NT2/D1 (cell line): ENCODE measurements around the gene POLN.
"Not testable (repeated sequence)": the region's sequence is repeated elsewhere in the genome, so short reads cannot be mapped to it uniquely, and the experiment has no call there.

ENCODE experiments used
- DNase-seq: peaks from one replicate; pipeline ENCODE4 v3.0.0-alpha.2; 2011; ENCODE audit warnings: low read depth, low spot score
- H3K27me3 ChIP-seq: 2 replicates; pipeline ENCODE4 v1.6.0; 2011; ENCODE audit warnings: mild to moderate bottlenecking; ENCODE audit not compliant: insufficient read length, insufficient read depth
- H3K36me3 ChIP-seq: 2 replicates; pipeline ENCODE4 v1.6.1; 2011; ENCODE audit warnings: mild to moderate bottlenecking, low read length, mixed read lengths; ENCODE audit not compliant: insufficient read depth, insufficient read length
- H3K4me1 ChIP-seq: 2 replicates; pipeline ENCODE4 v1.5.1; 2011; ENCODE audit not compliant: insufficient read depth, insufficient read length
- H3K4me3 ChIP-seq: 2 replicates; pipeline ENCODE4 v1.5.1; 2011; ENCODE audit warnings: low read depth; ENCODE audit not compliant: insufficient read length
- H3K9ac ChIP-seq: 2 replicates; pipeline ENCODE4 v1.6.0; 2011; ENCODE audit warnings: low read depth; ENCODE audit not compliant: insufficient read length
- H3K9me3 ChIP-seq: 2 replicates; pipeline ENCODE4 v1.5.1; 2011; ENCODE audit warnings: mild to moderate bottlenecking, low read length; ENCODE audit not compliant: insufficient read depth
- SUZ12 ChIP-seq: IDR thresholded peaks from 2 replicates; pipeline ENCODE4 v1.6.1; 2011; ENCODE audit not compliant: insufficient read length, insufficient read depth; ENCODE audit errors: extremely low read depth
- YY1 ChIP-seq: IDR thresholded peaks from 2 replicates; pipeline ENCODE4 v1.6.1; 2011; ENCODE audit not compliant: insufficient read length, insufficient read depth
- ZNF274 ChIP-seq: IDR thresholded peaks from 2 replicates; pipeline ENCODE4 v1.6.1; 2011; ENCODE audit warnings: mild to moderate bottlenecking, low read depth, low read length

Gene POLN

GRCh38 chr4:2218436-2218835, 23.5 kb downstream of the POLN start:
- H3K36me3 ChIP-seq, result peaks cover 9% of the 10 kb centered on the region

GRCh38 chr4:2217726-2218125, 24.2 kb downstream of the POLN start:
- Histone ChIP-seq H3K9me3 (no peaks in the 10 kb centered on the region), H3K4me3 (no peak overlapping the region), H3K9ac (no peak overlapping the region), H3K36me3 (peaks cover 2% of the 10 kb centered on the region), H3K27me3 (peaks cover 47% of the 10 kb centered on the region), H3K4me1 (peaks cover 4% of the 10 kb centered on the region)
- no peak for DNase-seq
- TF ChIP-seq YY1 (no peak), ZNF274 (no peak), SUZ12 (no peak)

More at GRCh38 chr4:2218436-2218835, 23.5 kb downstream of the POLN start:
- no peak for DNase-seq
- Histone ChIP-seq H3K4me1 (peaks cover 5% of the 10 kb centered on the region), H3K4me3 (no peak overlapping the region), H3K27me3 (peaks cover 54% of the 10 kb centered on the region), H3K9ac (no peak overlapping the region), H3K9me3 (no peaks in the 10 kb centered on the region)
- TF ChIP-seq YY1 (no peak), SUZ12 (no peak), ZNF274 (no peak)

GRCh38 chr4:2212831-2213230, 29.1 kb downstream of the POLN start:
- Histone ChIP-seq H3K4me1 (no peaks in the 10 kb centered on the region), H3K9me3 (no peaks in the 10 kb centered on the region), H3K27me3 (peaks cover 14% of the 10 kb centered on the region), H3K36me3 (no peaks in the 10 kb centered on the region), H3K9ac (no peak overlapping the region), H3K4me3 (no peak overlapping the region)
- DNase-seq, result no peak
- TF ChIP-seq SUZ12, result no peak
- TF ChIP-seq ZNF274, result no peak
- no peak for TF ChIP-seq YY1

- DNase-seq, H3K9ac ChIP-seq, H3K27me3 ChIP-seq, H3K4me1 ChIP-seq, H3K4me3 ChIP-seq, H3K9me3 ChIP-seq, H3K36me3 ChIP-seq: not testable (repeated sequence)
Observed at GRCh38 chr4:2202789-2203188, 39.1 kb downstream of the POLN start.

- no peaks in the 10 kb centered on the region for H3K36me3 ChIP-seq
- H3K4me1 ChIP-seq, result no peaks in the 10 kb centered on the region
- H3K4me3 ChIP-seq, result no peak overlapping the region
- TF ChIP-seq YY1 (no peak), SUZ12 (no peak), ZNF274 (no peak)
- DNase-seq, result no peak
- no peaks in the 10 kb centered on the region for H3K27me3 ChIP-seq
- H3K9me3 ChIP-seq, result no peaks in the 10 kb centered on the region; the same call in 1 of the 2 replicates
- H3K9ac ChIP-seq, result no peak overlapping the region
Observed at GRCh38 chr4:2194496-2194895, 47.4 kb downstream of the POLN start.

GRCh38 chr4:2193326-2193725, 48.6 kb downstream of the POLN start:
- H3K36me3 ChIP-seq, result no peaks in the 10 kb centered on the region
- H3K9ac ChIP-seq, result no peak overlapping the region
- DNase-seq, result no peak
- no peaks in the 10 kb centered on the region for H3K9me3 ChIP-seq
- TF ChIP-seq SUZ12, result no peak
- TF ChIP-seq YY1, result no peak
- TF ChIP-seq ZNF274, result no peak
- H3K4me3 ChIP-seq, result no peak overlapping the region
- no peaks in the 10 kb centered on the region for H3K4me1 ChIP-seq
- no peaks in the 10 kb centered on the region for H3K27me3 ChIP-seq

- Histone ChIP-seq H3K27me3 (no peaks in the 10 kb centered on the region), H3K9me3 (peaks cover 14% of the 10 kb centered on the region), H3K4me3 (no peak overlapping the region), H3K9ac (no peak overlapping the region), H3K36me3 (no peaks in the 10 kb centered on the region), H3K4me1 (no peaks in the 10 kb centered on the region)
- TF ChIP-seq YY1 (no peak), ZNF274 (no peak), SUZ12 (no peak)
- no peak for DNase-seq
Observed at GRCh38 chr4:2186865-2187172, 55.1 kb downstream of the POLN start.

- Histone ChIP-seq H3K4me1 (no peaks in the 10 kb centered on the region), H3K4me3 (no peak overlapping the region), H3K36me3 (no peaks in the 10 kb centered on the region), H3K9me3 (peaks cover 14% of the 10 kb centered on the region), H3K9ac (no peak overlapping the region), H3K27me3 (no peaks in the 10 kb centered on the region)
- DNase-seq, result peak; percentile 51
- TF ChIP-seq ZNF274 (no peak), SUZ12 (no peak), YY1 (no peak)
Observed at GRCh38 chr4:2186133-2186864, 55.6 kb downstream of the POLN start.
